Epidermal melanocyte (primary cell): ENCODE data around the gene IGLL5.

ENCODE experiments used
- DNase-seq: peaks from one replicate; pipeline ENCODE4 v3.0.0; 2011; ENCODE audit warnings: low spot score; ENCODE audit not compliant: insufficient read length

Gene IGLL5

DNA sequence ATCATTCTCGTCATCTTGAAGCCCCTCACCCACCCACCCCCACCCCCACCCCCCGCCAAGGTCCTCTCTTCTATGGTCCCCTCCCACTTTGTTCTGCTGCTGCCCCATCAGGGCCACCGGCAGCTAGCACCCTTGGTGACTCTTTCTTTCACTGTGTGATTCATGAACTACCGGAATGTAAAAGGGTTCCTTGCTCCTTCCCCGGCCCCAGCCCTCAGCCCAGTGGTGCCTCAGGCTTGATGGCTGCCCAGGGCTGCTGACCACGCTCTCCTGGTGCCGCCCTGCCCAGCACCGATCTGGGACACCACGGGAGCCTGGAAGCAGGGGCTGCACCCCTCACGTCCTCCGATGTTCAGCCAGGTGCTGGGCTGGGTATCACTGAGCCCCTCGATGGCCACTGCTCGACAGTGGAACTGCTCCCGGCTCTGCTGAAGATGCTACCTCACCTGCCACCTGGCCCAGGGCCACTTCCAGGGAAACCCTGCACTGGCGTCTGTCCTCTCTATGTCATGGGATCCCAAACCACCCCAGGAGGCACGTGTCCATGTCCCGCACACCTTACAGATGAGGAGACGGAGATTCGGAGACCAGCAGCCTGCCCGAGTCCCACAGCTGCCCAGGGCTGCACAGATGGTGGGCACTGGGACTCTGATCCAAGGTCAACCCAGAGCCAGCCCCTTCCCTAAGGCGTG, 39.7 kb downstream of the IGLL5 start:
- DNase-seq = no peak

GRCh38 chr22:22927888-22928665, 40.5 kb downstream of the IGLL5 start:
- no peak for DNase-seq

DNA sequence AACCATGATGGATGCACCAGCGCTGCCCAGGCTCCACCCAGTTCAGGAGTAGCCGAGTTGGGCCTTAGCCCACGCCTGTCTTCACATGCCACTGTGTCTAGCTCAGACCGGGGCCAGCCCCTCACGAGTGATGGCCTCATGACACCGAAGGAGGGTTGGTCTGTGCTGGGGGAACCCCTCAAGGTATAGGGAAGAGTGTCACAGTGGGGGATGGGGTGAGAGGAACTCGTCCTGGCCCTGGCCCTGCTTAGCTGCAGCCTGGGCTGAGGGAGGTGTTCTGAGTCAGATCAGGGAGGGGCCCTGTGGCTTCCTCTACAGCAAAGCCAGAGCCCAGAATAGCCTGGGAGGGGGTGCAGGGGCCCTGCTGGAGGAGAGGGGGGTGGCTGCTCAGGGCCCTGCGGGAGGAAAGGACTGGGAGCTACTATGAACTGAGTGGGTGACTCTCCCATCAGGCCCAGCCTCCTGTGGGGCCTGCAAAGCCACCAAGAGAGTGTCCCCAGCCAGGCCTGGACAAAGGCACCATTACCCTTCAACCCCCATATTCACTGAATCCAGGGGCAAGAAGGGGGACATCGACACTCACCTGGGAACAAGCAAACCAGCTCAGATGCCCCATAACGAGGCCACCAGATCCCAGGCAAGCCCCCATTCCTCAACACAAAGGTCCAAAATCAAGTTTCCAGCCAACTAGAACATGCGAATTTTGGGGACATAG, 41.2 kb downstream of the IGLL5 start:
- no peak for DNase-seq

DNA sequence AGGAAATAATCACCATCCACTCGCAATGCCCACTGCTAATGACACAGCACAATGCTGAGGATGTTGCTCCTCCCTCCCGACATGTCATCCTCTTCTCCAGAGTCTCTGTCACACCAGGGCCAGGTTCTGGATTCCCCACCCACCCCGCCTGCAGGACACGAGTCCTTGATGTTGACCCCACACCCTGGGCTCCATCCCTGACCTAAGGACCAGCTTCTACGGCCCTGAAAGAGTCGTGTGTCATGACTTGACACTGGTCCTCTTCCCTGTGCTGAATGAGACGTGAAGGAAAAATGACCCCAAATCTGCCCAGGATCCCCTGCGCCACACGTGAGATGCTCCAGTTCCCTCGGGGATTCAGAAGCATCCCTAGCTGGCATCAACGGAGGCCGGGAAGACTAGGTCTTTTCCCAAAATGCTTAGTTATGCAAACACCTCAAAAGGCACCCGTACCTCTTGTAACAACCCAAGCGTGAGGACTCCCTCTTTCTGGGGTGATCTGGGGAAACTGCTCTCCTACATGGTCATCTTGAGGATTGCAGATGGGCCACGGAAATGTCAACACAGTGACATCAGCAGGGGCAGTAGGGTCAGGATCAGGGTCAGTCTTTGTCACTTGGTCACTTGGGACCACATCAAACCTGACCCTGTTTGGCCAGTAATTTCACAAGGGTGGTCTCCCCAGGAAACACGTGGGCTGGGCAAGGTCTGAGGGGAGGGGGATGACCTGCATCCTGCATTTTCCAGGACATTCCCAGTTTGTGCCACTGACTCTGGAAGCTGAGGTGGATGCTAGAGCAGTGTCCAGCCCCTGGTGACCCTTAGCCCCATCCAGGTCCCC, 42.0 kb downstream of the IGLL5 start:
- no peak for DNase-seq

GRCh38 chr22:22930222-22930497, 42.5 kb downstream of the IGLL5 start:
- no peak for DNase-seq

DNA sequence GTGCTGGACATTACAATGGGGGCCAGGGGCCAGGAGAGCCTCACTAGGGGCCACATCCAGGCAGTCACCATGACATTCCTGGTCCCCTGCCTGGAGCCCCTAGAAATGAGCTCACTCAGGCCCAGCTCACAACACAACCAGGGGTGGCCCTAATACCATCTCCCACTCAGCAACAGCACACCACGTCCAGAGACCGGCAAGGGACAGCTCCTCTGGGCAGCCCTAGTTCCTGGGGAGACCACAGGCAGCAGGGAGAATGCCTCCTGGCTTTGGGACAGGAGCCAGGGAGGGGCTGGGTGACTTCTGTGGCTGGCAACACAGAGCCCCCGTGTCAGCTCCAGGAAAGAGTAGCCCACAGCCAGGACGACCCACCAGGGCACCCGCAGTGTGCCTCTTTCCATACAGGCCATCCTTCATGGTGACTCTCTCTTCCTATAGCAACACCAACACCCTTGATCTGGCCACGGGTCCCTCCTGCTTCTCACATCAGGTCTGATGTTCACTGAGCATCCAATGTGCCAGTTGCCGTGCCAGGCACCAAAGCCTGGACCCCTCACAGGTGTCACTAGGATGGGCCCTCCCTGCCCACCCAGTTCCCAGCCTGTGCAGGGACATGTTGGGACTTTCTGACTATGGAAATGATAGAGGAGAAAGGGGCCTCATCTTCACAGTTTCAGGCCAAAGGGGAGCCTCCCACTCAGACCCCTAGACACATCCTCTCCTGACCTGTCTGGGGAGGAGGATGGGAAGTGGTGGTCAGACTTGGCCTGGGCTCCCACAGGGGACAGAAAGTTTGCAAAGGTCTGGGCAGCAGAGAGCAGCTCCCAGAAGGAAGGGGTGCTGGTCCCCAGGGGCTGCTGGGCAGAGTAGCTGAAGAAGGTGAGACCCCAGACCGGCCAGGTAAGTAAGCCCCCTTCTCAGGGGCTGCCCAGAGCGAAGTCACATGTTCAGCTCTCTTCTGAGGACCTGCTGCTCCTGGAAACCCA, 43.2 kb downstream of the IGLL5 start:
- no peak for DNase-seq

- DNase-seq = no peak
These were observed 44.1 kb downstream of the IGLL5 start for GRCh38 chr22:22931557-22932270.

DNA sequence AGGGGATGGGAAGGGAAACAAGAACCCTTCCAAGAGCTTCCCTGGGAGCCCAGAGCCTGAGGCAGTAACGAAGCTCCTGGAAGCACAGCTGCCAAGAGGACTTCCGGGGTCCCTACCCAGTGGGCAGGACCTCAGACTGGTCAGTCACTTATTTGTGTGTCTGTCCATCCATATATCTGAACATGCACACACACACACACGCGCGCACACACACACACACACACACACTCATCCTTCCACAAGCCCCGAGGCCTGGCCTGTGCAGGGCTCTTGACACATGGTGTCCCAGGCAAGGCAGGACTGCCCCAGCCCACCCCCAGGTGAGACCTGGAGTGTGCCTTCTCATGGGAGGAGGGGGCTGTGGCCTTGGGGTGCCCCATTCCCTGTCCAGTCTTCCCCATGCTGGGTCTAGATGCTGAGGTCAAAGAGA, 44.9 kb downstream of the IGLL5 start:
- no peak for DNase-seq

- DNase-seq = no peak
These were observed 45.6 kb downstream of the IGLL5 start for GRCh38 chr22:22933100-22933806.

DNA sequence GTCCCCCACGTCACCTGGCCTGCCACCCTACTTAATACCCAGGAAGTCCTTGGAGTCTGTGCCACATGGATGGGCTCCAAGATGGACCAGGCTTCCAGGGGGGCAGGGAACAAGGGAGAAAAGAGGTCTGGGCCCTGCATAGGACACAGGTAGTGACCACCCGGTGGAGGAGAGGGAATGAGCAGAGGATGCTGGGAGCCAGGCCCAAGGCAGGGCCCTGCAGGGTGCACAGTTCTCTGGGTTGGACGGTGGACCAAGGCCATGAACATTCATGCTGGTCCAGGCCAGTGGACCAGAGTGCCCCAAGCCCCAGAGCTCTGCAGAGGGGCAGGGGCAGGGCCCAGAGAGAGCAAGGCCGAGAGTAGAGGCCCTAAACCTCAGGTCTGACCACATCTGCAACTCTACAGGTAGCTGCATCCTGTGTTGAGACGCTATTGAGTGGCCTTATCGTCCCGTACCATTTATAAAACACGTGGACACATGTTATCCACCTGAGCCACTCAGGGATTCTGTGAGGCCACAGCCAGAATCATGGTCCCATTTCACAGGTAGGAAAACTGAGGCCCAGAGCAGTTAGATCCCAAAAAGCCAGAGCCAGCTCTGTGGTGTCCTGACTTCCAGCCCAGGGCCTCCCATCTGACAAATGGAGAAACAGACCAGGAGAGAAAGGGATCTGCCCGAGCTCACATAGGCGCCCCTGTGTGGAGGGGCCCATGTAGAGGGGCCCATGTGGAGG, 46.4 kb downstream of the IGLL5 start:
- no peak for DNase-seq

- no peak for DNase-seq
These were observed 47.0 kb downstream of the IGLL5 start for GRCh38 chr22:22934543-22935055.

- no peak for DNase-seq
These were observed 47.5 kb downstream of the IGLL5 start for GRCh38 chr22:22935056-22935545.

DNA sequence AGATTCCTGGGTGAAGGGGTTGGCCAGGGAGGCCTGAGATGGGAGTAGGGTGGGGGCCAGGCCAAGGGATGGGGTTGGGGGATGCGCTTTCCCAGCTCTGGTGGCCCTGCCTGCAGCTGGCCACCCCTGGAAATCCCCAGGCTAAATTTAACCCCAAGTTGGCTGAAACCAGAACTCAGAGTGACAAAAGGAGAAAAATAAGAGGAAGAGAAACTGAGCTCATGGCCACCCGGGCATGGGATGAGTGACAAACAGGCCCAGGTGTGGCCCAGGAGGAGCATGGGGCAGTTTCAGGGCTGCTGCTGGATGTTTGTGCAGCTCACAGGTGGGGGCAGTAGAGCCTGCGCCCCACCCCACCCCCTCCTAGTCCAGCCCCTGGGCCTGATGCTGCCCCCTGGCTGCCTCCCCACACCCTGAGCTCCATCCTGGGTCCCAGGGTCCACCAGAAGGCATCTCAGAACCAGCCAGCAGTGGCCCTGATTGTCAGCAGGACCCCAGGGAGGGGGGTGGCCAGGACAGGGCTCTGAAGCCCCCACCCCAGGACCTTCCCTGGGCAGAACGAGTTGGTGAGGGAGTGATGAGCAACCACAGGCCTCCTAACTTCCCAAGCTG, 48.0 kb downstream of the IGLL5 start:
- no peak for DNase-seq

DNA sequence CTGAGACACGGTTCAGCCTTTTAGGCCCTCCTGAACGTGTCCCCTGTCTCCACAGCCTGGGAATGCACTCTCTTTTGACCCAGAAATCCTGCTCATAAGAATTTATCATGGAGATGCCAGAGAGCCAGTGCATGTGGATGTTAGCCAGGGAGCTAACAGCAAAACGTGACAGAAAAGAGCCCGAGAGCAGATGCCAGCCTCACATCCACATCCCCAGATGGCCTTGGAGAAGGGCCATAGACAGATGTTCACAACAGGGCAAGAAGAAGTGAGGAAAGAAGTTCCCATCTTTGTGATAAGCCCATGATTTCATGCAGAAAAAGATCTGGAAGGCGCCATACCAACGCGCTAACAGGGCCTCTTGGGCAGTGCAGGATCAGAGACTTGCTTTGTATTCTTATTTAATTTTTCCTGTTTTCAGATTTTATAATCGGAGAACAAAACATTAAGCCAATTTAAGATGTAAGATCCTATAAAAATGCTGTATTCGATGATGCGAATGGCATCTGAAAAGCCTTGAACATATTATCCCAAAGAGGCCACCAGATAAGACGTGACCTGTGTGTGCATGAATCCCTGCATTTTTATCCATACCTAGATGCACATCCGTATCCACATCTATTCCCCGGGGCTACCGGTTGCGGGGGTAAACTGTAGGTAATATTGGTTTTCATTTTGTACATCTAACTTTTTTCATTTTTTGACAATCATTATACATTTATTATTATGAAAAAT, 48.7 kb downstream of the IGLL5 start:
- DNase-seq = no peak

GRCh38 chr22:22936915-22937656, 49.5 kb downstream of the IGLL5 start:
- no peak for DNase-seq

GRCh38 chr22:22937894-22938480, 50.4 kb downstream of the IGLL5 start:
- no peak for DNase-seq
